Astrocyte (in vitro differentiated cells and primary cell): ENCODE measurements around the gene NXN. TPM values are rescaled to one million over a fixed set of nuclear protein-coding genes. Genes with fewer than 3 reads are reported as not detected.
"Not testable (repeated sequence)": the region's sequence is repeated elsewhere in the genome, so short reads cannot be mapped to it uniquely, and the experiment has no call there.

ENCODE experiments used
- DNase-seq: peaks from one replicate; pipeline ENCODE4 v3.0.0-alpha.2; 2010; ENCODE audit warnings: low read depth
- FAIRE-seq: peaks from 2 replicates; lab custom pipeline; 2011; peaks lifted over from hg19 to GRCh38; lab: Jason Lieb, UNC
- H2AFZ ChIP-seq: 2 replicates; pipeline ENCODE4 v1.6.0; 2012; ENCODE audit warnings: low read depth, low read length, inconsistent platforms
- H3K27ac ChIP-seq: 2 replicates; pipeline ENCODE4 v1.5.1; 2011; ENCODE audit warnings: low read depth, low read length, inconsistent platforms
- H3K27me3 ChIP-seq: 2 replicates; pipeline ENCODE4 v1.6.0; 2011; ENCODE audit warnings: low read length, inconsistent platforms; ENCODE audit not compliant: insufficient read depth
- H3K36me3 ChIP-seq: 2 replicates; pipeline ENCODE4 v1.5.1; 2011; ENCODE audit warnings: low read length, inconsistent platforms; ENCODE audit not compliant: insufficient read depth
- H3K4me1 ChIP-seq: 2 replicates; pipeline ENCODE4 v1.5.1; 2011; ENCODE audit warnings: low read length, inconsistent platforms; ENCODE audit not compliant: insufficient read depth
- H3K4me2 ChIP-seq: 2 replicates; pipeline ENCODE4 v1.6.0; 2012; ENCODE audit warnings: low read length, inconsistent platforms
- H3K4me3 ChIP-seq: 2 replicates; pipeline ENCODE4 v1.5.1; 2011; ENCODE audit warnings: low read depth, mild to moderate bottlenecking, low read length, inconsistent platforms; ENCODE audit not compliant: insufficient read depth
- H3K79me2 ChIP-seq: 2 replicates; pipeline ENCODE4 v1.6.0; 2012; ENCODE audit warnings: mild to moderate bottlenecking, low read length, inconsistent platforms; ENCODE audit not compliant: insufficient read depth
- H3K9ac ChIP-seq: 2 replicates; pipeline ENCODE4 v1.6.0; 2012; ENCODE audit warnings: mild to moderate bottlenecking, low read length, inconsistent platforms
- H3K9me3 ChIP-seq: 2 replicates; pipeline ENCODE4 v1.5.1; 2012; ENCODE audit warnings: low read depth, mild to moderate bottlenecking, low read length, inconsistent platforms; ENCODE audit not compliant: insufficient read depth
- H4K20me1 ChIP-seq: 2 replicates; pipeline ENCODE4 v1.6.0; 2012; ENCODE audit warnings: low read length, inconsistent platforms; ENCODE audit not compliant: insufficient read depth
- H3K27ac Mint-ChIP-seq: one replicate; pipeline ENCODE4 v1.8.0; 2021; ENCODE audit warnings: mild to moderate bottlenecking, mixed read lengths; ENCODE audit not compliant: unreplicated experiment
- H3K27me3 Mint-ChIP-seq: one replicate; pipeline ENCODE4 v1.8.0; 2021; ENCODE audit warnings: low read depth, mixed read lengths; ENCODE audit not compliant: unreplicated experiment
- H3K36me3 Mint-ChIP-seq: one replicate; pipeline ENCODE4 v1.8.0; 2021; ENCODE audit warnings: low read depth, mixed read lengths; ENCODE audit not compliant: unreplicated experiment
- H3K4me1 Mint-ChIP-seq: one replicate; pipeline ENCODE4 v1.8.0; 2021; ENCODE audit warnings: low read depth, mixed read lengths; ENCODE audit not compliant: unreplicated experiment
- H3K4me3 Mint-ChIP-seq: one replicate; pipeline ENCODE4 v1.8.0; 2021; ENCODE audit warnings: mild to moderate bottlenecking, moderate library complexity, mixed read lengths; ENCODE audit not compliant: unreplicated experiment
- H3K9me3 Mint-ChIP-seq: one replicate; pipeline ENCODE4 v1.8.0; 2021; ENCODE audit warnings: mild to moderate bottlenecking, mixed read lengths; ENCODE audit not compliant: unreplicated experiment
- CTCF ChIP-seq: IDR thresholded peaks from 2 replicates; pipeline ENCODE4 v1.5.1; 2011; ENCODE audit warnings: low read depth, mild to moderate bottlenecking, inconsistent platforms, low read length, moderate library complexity; ENCODE audit not compliant: insufficient read depth
- EZH2 ChIP-seq: IDR thresholded peaks from 2 replicates; pipeline ENCODE4 v1.6.1; 2012; ENCODE audit warnings: mild to moderate bottlenecking, low read length, inconsistent platforms; ENCODE audit not compliant: insufficient read depth
- total RNA-seq: library from RNA; stranded (reverse); gene quantifications from 2 replicates; pipeline ENCODE4 v1.2.1, GENCODE V29; 2021

NXN gene
- total RNA-seq, 1 donor from 2014 or later = 104 TPM

DNA sequence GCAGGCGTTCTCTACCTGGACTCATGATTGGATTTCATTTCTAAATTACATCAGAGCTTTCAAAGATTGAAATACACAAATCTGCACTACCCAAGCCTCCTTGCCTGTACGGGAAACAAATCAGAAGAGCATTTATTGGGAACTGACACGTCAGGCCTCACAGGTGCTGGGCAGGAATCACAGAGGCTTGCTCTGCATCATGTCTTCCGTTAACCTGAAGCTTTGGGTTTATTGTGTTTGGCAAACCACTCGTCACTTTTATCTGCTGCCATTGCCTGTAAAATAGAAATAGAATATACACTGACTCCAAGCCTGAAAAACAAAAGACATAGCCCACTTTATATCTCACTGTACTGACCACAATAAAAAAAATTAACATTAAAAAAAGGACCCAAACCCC is 219.6 kb downstream of the NXN start:
- no peak overlapping the region for H3K4me2 ChIP-seq
- Mint-ChIP-seq H3K4me1 (peaks cover 5% of the 10 kb centered on the region), H3K9me3 (no peaks in the 10 kb centered on the region), H3K36me3 (peaks cover 22% of the 10 kb centered on the region), H3K27ac (no peak overlapping the region), H3K27me3 (no peaks in the 10 kb centered on the region), H3K4me3 (no peak overlapping the region)
- no peak for FAIRE-seq
- DNase-seq = no peak
- no peak overlapping the region for H3K4me3 ChIP-seq
- no peak overlapping the region for H3K9ac ChIP-seq
- no peaks in the 10 kb centered on the region for H4K20me1 ChIP-seq
- no peak overlapping the region for H3K27ac ChIP-seq
- H3K9me3 ChIP-seq = no peaks in the 10 kb centered on the region
- H3K4me1 ChIP-seq = no peaks in the 10 kb centered on the region
- TF ChIP-seq CTCF (no peak), EZH2 (no peak)
- no peaks in the 10 kb centered on the region for H3K79me2 ChIP-seq
- H2AFZ ChIP-seq = no peak overlapping the region
- H3K36me3 ChIP-seq = peaks cover 22% of the 10 kb centered on the region
- no peaks in the 10 kb centered on the region for H3K27me3 ChIP-seq

- H3K27me3 ChIP-seq, H3K4me2 ChIP-seq, H3K27me3 Mint-ChIP-seq, H4K20me1 ChIP-seq, H3K9me3 Mint-ChIP-seq, H2AFZ ChIP-seq, H3K9ac ChIP-seq, H3K79me2 ChIP-seq, H3K4me1 Mint-ChIP-seq, H3K27ac ChIP-seq, H3K4me3 ChIP-seq, H3K9me3 ChIP-seq, H3K4me3 Mint-ChIP-seq, FAIRE-seq, DNase-seq: not testable (repeated sequence)
- peaks cover 17% of the 10 kb centered on the region for H3K36me3 ChIP-seq
- H3K36me3 Mint-ChIP-seq = peaks cover 20% of the 10 kb centered on the region
- H3K27ac Mint-ChIP-seq = peak overlapping the region; percentile 66
- peaks cover 11% of the 10 kb centered on the region for H3K4me1 ChIP-seq
Observed at GRCh38 chr17:756010-756567, 223.5 kb downstream of the NXN start.

- H3K27me3 ChIP-seq, H3K4me3 Mint-ChIP-seq, H3K27me3 Mint-ChIP-seq, H4K20me1 ChIP-seq, H3K9me3 ChIP-seq, H3K4me3 ChIP-seq, DNase-seq, H3K27ac ChIP-seq, H3K9me3 Mint-ChIP-seq, H3K27ac Mint-ChIP-seq, H2AFZ ChIP-seq, H3K4me2 ChIP-seq, H3K4me1 Mint-ChIP-seq, H3K9ac ChIP-seq, FAIRE-seq: not testable (repeated sequence)
- peaks cover 16% of the 10 kb centered on the region for H3K79me2 ChIP-seq
- peaks cover 17% of the 10 kb centered on the region for H3K4me1 ChIP-seq
- H3K36me3 Mint-ChIP-seq = peaks cover 20% of the 10 kb centered on the region
- H3K36me3 ChIP-seq = peaks cover 12% of the 10 kb centered on the region
Observed at GRCh38 chr17:755319-755961, 224.1 kb downstream of the NXN start.
